ENCODE measurements around the gene TUG1. TPM values are rescaled to one million over a fixed set of nuclear protein-coding genes. Genes with fewer than 3 reads are reported as not detected.

The TUG1 gene
- total RNA-seq, 1 donor from 2014 or later: 114 TPM

DNA sequence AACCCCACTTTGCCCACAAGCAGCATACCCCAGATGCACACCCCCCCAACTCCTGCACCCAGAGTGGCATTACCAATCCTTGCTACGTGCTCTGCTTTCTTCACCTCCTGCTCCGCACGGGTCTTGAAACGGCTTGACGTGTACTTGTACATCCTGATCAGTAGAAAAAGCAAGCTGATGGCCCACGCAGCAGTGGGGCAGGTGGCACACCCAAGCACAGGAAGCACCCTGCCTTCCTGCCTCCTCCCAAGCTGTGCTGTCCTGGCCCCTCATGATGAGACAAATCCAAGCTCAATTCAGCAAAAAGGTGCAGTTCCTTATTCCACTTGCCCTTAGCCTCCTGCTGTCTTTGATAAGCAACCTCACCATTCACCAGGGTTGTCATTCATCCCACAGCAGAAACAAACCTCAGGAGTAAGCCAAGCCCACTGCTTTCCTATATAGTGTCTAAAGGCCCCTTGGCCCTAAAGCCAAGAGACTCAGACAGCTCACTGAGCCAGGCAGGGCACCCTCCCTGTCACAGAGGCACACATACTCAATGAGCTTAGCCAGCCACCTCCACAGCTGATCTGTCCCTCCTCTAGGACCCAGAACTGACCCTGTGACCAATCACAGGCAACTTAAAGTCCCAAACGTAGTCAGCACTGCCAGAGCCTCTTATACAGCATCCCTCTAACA lies 28.2 kb upstream of the TUG1 start:
- Mint-ChIP-seq H3K27ac (ENCODE audit: unreplicated experiment) (no peak overlapping the region), H3K36me3 (ENCODE audit: low read depth) (peaks cover 32% of the 10 kb centered on the region)

DNA sequence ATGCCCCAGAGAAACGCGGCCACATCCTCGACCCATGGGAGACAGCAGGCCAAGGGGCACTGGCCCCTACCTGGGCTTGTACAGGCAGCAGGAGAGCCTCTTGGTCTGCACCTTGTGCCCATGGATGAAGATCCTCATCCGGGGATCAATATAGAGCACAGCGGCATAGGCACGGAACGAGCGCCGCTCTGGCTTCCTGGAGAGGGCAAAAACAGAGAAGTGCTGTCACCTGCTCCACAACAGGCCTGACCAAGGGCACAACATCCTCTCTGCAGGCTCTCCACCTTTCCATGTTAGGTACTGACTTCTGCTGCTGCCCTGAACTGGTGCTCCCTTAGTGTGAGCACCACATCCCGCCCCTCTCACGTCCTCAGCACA lies 27.7 kb upstream of the TUG1 start:
- Mint-ChIP-seq H3K9me3 (no peaks in the 10 kb centered on the region), H3K4me1 (no peaks in the 10 kb centered on the region), H3K27ac (ENCODE audit: unreplicated experiment) (no peak overlapping the region), H3K4me3 (no peak overlapping the region), H3K36me3 (ENCODE audit: low read depth) (peaks cover 38% of the 10 kb centered on the region), H3K27me3 (ENCODE audit: low read depth) (no peaks in the 10 kb centered on the region)
- TF ChIP-seq, protein P1, sequence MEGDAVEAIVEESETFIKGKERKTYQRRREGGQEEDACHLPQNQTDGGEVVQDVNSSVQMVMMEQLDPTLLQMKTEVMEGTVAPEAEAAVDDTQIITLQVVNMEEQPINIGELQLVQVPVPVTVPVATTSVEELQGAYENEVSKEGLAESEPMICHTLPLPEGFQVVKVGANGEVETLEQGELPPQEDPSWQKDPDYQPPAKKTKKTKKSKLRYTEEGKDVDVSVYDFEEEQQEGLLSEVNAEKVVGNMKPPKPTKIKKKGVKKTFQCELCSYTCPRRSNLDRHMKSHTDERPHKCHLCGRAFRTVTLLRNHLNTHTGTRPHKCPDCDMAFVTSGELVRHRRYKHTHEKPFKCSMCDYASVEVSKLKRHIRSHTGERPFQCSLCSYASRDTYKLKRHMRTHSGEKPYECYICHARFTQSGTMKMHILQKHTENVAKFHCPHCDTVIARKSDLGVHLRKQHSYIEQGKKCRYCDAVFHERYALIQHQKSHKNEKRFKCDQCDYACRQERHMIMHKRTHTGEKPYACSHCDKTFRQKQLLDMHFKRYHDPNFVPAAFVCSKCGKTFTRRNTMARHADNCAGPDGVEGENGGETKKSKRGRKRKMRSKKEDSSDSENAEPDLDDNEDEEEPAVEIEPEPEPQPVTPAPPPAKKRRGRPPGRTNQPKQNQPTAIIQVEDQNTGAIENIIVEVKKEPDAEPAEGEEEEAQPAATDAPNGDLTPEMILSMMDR (conservative IDR thresholded peaks at IDR 0.05): no peak
- no peak for DNase-seq (ENCODE audit: low read depth, low spot score)

More for the DNA sequence above, 28.2 kb upstream of the TUG1 start:
- H3K4me3 Mint-ChIP-seq: no peak overlapping the region
- TF ChIP-seq, protein P1 (conservative IDR thresholded peaks at IDR 0.05): no peak
- H3K4me1 Mint-ChIP-seq: no peaks in the 10 kb centered on the region
- no peaks in the 10 kb centered on the region for H3K27me3 Mint-ChIP-seq (ENCODE audit: low read depth)
- no peak for DNase-seq (ENCODE audit: low read depth, low spot score)
- no peaks in the 10 kb centered on the region for H3K9me3 Mint-ChIP-seq

DNA sequence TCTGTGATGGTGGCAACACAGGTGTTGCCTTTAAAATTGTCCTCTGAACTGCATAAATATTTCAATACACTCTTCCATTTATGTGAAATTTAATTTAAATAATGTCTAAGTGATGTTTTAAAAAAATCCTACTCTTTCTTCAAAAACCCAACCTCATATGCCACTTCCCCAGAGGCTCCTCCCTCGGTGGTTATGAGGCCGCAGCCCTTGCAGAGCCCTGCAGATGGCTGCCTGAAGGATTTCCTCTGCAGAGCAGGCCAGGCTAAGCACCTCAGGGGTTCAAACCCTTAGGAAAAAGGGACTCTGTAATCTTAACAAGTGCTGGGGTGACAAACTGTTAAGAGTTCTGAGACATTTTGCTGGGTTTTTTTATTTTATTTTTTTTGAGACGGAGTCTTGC lies 25.7 kb upstream of the TUG1 start:
- Mint-ChIP-seq H3K36me3 (ENCODE audit: low read depth) (peaks cover 37% of the 10 kb centered on the region), H3K9me3 (no peaks in the 10 kb centered on the region), H3K4me3 (no peak overlapping the region), H3K27ac (ENCODE audit: unreplicated experiment) (no peak overlapping the region), H3K27me3 (ENCODE audit: low read depth) (no peaks in the 10 kb centered on the region), H3K4me1 (no peaks in the 10 kb centered on the region)
- TF ChIP-seq, protein P1 (conservative IDR thresholded peaks at IDR 0.05): no peak
- no peak for DNase-seq (ENCODE audit: low read depth, low spot score)

DNA sequence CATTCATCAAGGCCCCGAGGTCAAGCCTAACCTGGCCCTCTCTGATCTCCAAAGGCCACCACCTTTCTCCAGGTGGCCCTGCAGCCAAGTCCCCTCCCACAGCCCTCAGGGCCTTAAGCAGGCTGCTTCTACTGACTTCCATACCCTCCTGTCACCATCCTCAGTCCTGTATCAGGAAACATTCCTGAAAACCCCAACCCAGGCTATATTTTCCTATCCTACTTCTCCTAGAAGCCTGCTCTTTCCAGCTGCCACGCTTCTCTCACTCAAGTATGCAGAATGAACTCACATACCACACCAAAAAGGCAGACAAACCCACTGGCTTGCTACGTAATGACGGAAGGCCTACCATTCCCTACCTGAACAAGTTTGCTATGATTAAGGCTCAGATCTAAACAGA lies 24.1 kb upstream of the TUG1 start:
- no peaks in the 10 kb centered on the region for H3K27me3 Mint-ChIP-seq (ENCODE audit: low read depth)
- peaks cover 5% of the 10 kb centered on the region for H3K4me1 Mint-ChIP-seq
- H3K27ac Mint-ChIP-seq (ENCODE audit: unreplicated experiment): no peak overlapping the region
- DNase-seq (ENCODE audit: low read depth, low spot score): no peak
- H3K4me3 Mint-ChIP-seq: no peak overlapping the region
- TF ChIP-seq, protein P1 (conservative IDR thresholded peaks at IDR 0.05): no peak
- H3K36me3 Mint-ChIP-seq (ENCODE audit: low read depth): peaks cover 45% of the 10 kb centered on the region
- no peaks in the 10 kb centered on the region for H3K9me3 Mint-ChIP-seq

DNA sequence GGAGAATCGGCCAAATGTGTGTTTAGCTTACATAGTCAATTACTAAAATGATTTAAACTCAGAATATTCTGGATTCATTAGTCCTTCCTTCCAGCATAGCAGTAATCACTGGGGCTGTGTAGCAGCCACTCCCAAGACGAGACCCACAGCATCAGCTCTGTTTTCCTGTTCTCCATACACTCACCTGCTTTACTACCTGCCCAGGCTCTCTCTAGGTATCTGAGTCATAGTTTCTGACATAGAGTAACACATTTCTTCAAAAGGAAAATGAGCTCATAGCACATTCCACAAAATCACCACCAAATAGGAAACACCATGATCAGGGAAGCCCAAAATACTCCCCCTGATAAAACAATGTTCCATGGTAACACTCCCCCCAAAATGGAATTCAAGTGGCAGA lies 23.4 kb upstream of the TUG1 start:
- TF ChIP-seq, protein P1 (conservative IDR thresholded peaks at IDR 0.05): no peak
- no peak for DNase-seq (ENCODE audit: low read depth, low spot score)
- Mint-ChIP-seq H3K4me3 (no peak overlapping the region), H3K4me1 (peaks cover 5% of the 10 kb centered on the region), H3K27me3 (ENCODE audit: low read depth) (no peaks in the 10 kb centered on the region), H3K27ac (ENCODE audit: unreplicated experiment) (no peak overlapping the region), H3K36me3 (ENCODE audit: low read depth) (peaks cover 51% of the 10 kb centered on the region), H3K9me3 (no peaks in the 10 kb centered on the region)
